H1 (cell line): ENCODE results near the gene PRAMEF12.

ENCODE experiments used
- BCL11A ChIP-seq, 2 experiments: IDR thresholded peaks; one replicate each; pipeline ENCODE4 v1.6.1; 2011; ENCODE audit warnings: low read depth in 2 of 2, low read length in 2 of 2, mild to moderate bottlenecking in 2 of 2
- EP300 ChIP-seq, 2 experiments: IDR thresholded peaks; 1 replicate in 1 of 2; 2 replicates in 1 of 2; pipeline ENCODE4 v1.6.1; 2011 to 2012; ENCODE audit warnings: low read depth in 2 of 2, low read length in 2 of 2, mild to moderate bottlenecking in 2 of 2, borderline replicate concordance in 1 of 2, inconsistent platforms in 1 of 2, moderate library complexity in 1 of 2
- EZH2 ChIP-seq: fragments of 200-600 bp; sonication (generic); IDR thresholded peaks from 2 replicates; pipeline ENCODE4 v1.7.1; 2012; ENCODE audit warnings: low read depth, mild to moderate bottlenecking, moderate library complexity, low read length, inconsistent platforms; ENCODE audit not compliant: severe bottlenecking
- KDM1A ChIP-seq: fragments of 200-600, 300-600 bp; sonication (generic); IDR thresholded peaks from 2 replicates; pipeline ENCODE4 v1.7.1; 2016; ENCODE audit warnings: mild to moderate bottlenecking, low read length, borderline replicate concordance
- MAFK ChIP-seq: IDR thresholded peaks from 2 replicates; pipeline ENCODE4 v1.6.1; 2012; ENCODE audit warnings: low read depth, mild to moderate bottlenecking, improper control_type of control experiment, low read length
- POLR2AphosphoS5 ChIP-seq: IDR thresholded peaks from 2 replicates; pipeline ENCODE4 v1.6.1; 2011; ENCODE audit warnings: low read depth, low read length
- RFX5 ChIP-seq: IDR thresholded peaks from 2 replicates; pipeline ENCODE4 v1.6.1; 2011; ENCODE audit warnings: low read depth, low read length, improper control_type of control experiment, borderline replicate concordance
- TAF1 ChIP-seq: IDR thresholded peaks from 2 replicates; pipeline ENCODE4 v1.6.1; 2011; ENCODE audit warnings: mild to moderate bottlenecking, low read depth, low read length
- YY1 ChIP-seq: IDR thresholded peaks from 2 replicates; pipeline ENCODE4 v1.6.1; 2011; ENCODE audit warnings: low read depth, mild to moderate bottlenecking, low read length
- TF ChIP-seq, protein P1 (sequence below): IDR thresholded peaks from 2 replicates; pipeline ENCODE4 v1.6.1; 2012; ENCODE audit warnings: inconsistent platforms
- TF ChIP-seq, protein P2 (sequence below), 3 experiments: IDR thresholded peaks; 1 replicate in 2 of 3; 2 replicates in 1 of 3; pipeline versions ENCODE4 v1.5.1 to v1.6.1; 2011; ENCODE audit warnings: low read length in 3 of 3, mild to moderate bottlenecking in 3 of 3, inconsistent platforms in 2 of 3, low read depth in 1 of 3, moderate library complexity in 1 of 3; ENCODE audit not compliant: insufficient read depth in 1 of 3; ENCODE audit errors: control extremely low read depth in 1 of 3

DNA sequence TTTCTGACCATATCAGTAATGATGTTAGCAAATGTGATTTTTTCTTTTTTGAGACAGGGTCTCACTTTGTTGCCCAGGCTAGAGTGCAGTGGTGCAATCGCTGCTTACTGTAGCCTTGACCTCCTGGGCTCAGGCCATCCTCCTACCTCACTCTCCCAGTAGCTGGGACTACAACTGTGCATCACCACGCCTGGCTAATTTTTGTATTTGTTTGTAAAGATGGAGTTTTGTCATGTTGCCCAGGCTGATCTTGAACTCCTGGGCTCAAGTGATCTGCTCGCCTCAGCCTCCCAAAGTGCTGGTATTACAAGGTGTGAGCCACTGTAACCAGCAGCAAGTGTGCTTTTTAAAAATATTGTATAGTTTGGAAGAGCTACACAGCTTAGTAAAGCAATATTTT is 31.6 kb upstream of the PRAMEF12 start:
- no peak for TF ChIP-seq POLR2AphosphoS5
- TF ChIP-seq, protein P1, sequence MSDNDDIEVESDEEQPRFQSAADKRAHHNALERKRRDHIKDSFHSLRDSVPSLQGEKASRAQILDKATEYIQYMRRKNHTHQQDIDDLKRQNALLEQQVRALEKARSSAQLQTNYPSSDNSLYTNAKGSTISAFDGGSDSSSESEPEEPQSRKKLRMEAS = no peak
- no peak for TF ChIP-seq EZH2
- TF ChIP-seq EP300 (IDR thresholded peaks at IDR 0.05; ENCODE audit: borderline replicate concordance in 1 of 2, low read depth in 2 of 2, low read length in 2 of 2) = no peak
- no peak for TF ChIP-seq MAFK
- TF ChIP-seq RFX5 = no peak
- TF ChIP-seq, protein P2, sequence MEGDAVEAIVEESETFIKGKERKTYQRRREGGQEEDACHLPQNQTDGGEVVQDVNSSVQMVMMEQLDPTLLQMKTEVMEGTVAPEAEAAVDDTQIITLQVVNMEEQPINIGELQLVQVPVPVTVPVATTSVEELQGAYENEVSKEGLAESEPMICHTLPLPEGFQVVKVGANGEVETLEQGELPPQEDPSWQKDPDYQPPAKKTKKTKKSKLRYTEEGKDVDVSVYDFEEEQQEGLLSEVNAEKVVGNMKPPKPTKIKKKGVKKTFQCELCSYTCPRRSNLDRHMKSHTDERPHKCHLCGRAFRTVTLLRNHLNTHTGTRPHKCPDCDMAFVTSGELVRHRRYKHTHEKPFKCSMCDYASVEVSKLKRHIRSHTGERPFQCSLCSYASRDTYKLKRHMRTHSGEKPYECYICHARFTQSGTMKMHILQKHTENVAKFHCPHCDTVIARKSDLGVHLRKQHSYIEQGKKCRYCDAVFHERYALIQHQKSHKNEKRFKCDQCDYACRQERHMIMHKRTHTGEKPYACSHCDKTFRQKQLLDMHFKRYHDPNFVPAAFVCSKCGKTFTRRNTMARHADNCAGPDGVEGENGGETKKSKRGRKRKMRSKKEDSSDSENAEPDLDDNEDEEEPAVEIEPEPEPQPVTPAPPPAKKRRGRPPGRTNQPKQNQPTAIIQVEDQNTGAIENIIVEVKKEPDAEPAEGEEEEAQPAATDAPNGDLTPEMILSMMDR (IDR thresholded peaks at IDR 0.05; ENCODE audit: control extremely low read depth in 1 of 3, insufficient read depth in 1 of 3, low read depth in 1 of 3, low read length in 3 of 3) = no peak
- no peak for TF ChIP-seq YY1
- no peak for TF ChIP-seq BCL11A (IDR thresholded peaks at IDR 0.05; ENCODE audit: low read depth in 2 of 2, low read length in 2 of 2)
- no peak for TF ChIP-seq TAF1
- no peak for TF ChIP-seq KDM1A
